Heart left ventricle (tissue), 16 donors: ENCODE measurements around the gene FAM83C. TPM values are rescaled to one million over a fixed set of nuclear protein-coding genes. Genes with fewer than 3 reads are reported as not detected.

Experiments
- ATAC-seq, 4 donors: fragments of 200-7000 bp; cut with Tn5 transposase; one replicate each; pipeline ENCODE4 v1.9.1; 2020 to 2022; ENCODE audit warnings: moderate library complexity in 4 of 4, mild to moderate bottlenecking in 3 of 4, moderate number of reproducible peaks in 1 of 4
- DNase-seq, 5 donors: peaks; one replicate each; pipeline ENCODE4 v3.0.0-alpha.2; 2020
- H3K27ac ChIP-seq, 12 donors: fragments of 200-600 bp; sonication (generic) in 4 of 12; one replicate each; pipeline versions ENCODE4 v1.5.0 to v1.8.0; 2016 to 2022; ENCODE audit warnings: mild to moderate bottlenecking in 2 of 12
- H3K27me3 ChIP-seq, 9 donors: fragments of 200-600 bp; sonication (generic) in 2 of 9; one replicate each; pipeline versions ENCODE4 v1.5.1 to v1.8.0; 2016 to 2022; ENCODE audit warnings: mild to moderate bottlenecking in 3 of 9
- H3K36me3 ChIP-seq, 9 donors: fragments of 200-600 bp; sonication (generic) in 2 of 9; one replicate each; pipeline versions ENCODE4 v1.5.0 to v1.8.0; 2018 to 2022; ENCODE audit warnings: mild to moderate bottlenecking in 2 of 9
- H3K4me1 ChIP-seq, 12 donors: fragments of 200-600 bp; sonication (generic) in 4 of 12; one replicate each; pipeline versions ENCODE4 v1.5.0 to v1.8.0; 2016 to 2022; ENCODE audit warnings: mild to moderate bottlenecking in 3 of 12
- H3K4me3 ChIP-seq, 12 donors: fragments of 200-600 bp; sonication (generic) in 4 of 12; one replicate each; pipeline versions ENCODE4 v1.5.0 to v1.8.0; 2017 to 2022; ENCODE audit warnings: mild to moderate bottlenecking in 9 of 12, moderate library complexity in 4 of 12
- H3K9me3 ChIP-seq, 12 donors: fragments of 200-600 bp; sonication (generic) in 4 of 12; one replicate each; pipeline versions ENCODE4 v1.5.0 to v1.8.0; 2016 to 2022; ENCODE audit warnings: mild to moderate bottlenecking in 1 of 12
- CTCF ChIP-seq, 12 donors: fragments of 200-600 bp; sonication (generic) in 4 of 12; IDR thresholded peaks; one replicate each; pipeline versions ENCODE4 v1.5.0 to v1.8.0; 2018 to 2022; ENCODE audit warnings: antibody characterized with exemption in 12 of 12, mild to moderate bottlenecking in 5 of 12
- POLR2A ChIP-seq, 2 donors: fragments of 450-650 bp; IDR thresholded peaks; one replicate each; pipeline ENCODE4 v1.6.1; 2017; ENCODE audit warnings: antibody characterized with exemption in 2 of 2, mild to moderate bottlenecking in 2 of 2, moderate library complexity in 2 of 2
- WGBS, 4 donors: extraction: QIAGEN DNeasy Blood & Tissue Kit in 2 of 4; methylation state at CpG; one replicate each; pipeline versions ENCODE4 v1.1.5 to v1.1.7; 2013 to 2018; 5-methylcytosine and 5-hydroxymethylcytosine counted together
- intact Hi-C, 10 donors: fragments of 100-400 bp; cut with DNase I; formaldehyde crosslinking; loops; one replicate each; pipeline versions ENCODE4 v1.11.1 to v1.14.2; 2022
- polyA plus RNA-seq, 2 donors: library from polyadenylated mRNA; stranded (reverse); fragments of 200-250 nt; gene quantifications; one replicate each; pipeline ENCODE4 v1.2.3, GENCODE V29; 2013
- total RNA-seq, 9 donors: library from RNA; depleted of rRNA in 2 of 9; stranded (reverse); fragments of >200 nt in 2 of 9; fragmentation: NEBNext Ultra II Directional in 3 of 9; extraction: Animal tissue kit (Norgen Biotek cat#: 25700) in 3 of 9; gene quantifications; one replicate each; pipeline versions ENCODE4 v1.1.0 to v1.2.4, GENCODE V29; 2016 to 2023
- donor health status: ischemic (EF 13 %, LVEDD 7.1; RV severe dilation, severe dysfunction).
- donor health status: healthy with polysubstance abuse.
- donor health status: DM: no; HTN: yes; CAD: no.
- donor health status: DM: no; HTN: no; CAD: no.
- donor health status: ischemic (EF 25% LVEDD 6.9; RV normal size, moderate dysfunction).
- donor health status: ischemic (EF 25% LVEDD 5.7; RV mildly dilated, moderate dysfunction).
- donor health status: healthy.
- donor health status: DM: yes; HTN: yes; CAD: no.
- donor health status: ischemic (EF 35%, LVEDD 5.7; RV mildly dilated, moderate dysfunction).
- donor health status: nonischemic (EF 11% LVEDD 7.7; RV severe dilation, severe dysfunction).
- donor health status: DM: yes; HTN: yes; CAD: no.
- donor health status: PGD.
- donor health status: ischemic (EF 29% LVEDD 5.4; RV normal size, mild dysfunction).
- donor health status: nonischemic (EF 23%, LVEDD 6.1; RV moderate dilation, normal function).

FAM83C gene
- total and polyA plus RNA-seq, 11 donors = not detected

- TF ChIP-seq POLR2A (IDR thresholded peaks at IDR 0.05) (no peak), CTCF (IDR thresholded peaks at IDR 0.05) (no peak)
- no peak overlapping the region for H3K4me3 ChIP-seq
- H3K27me3 ChIP-seq = no peaks in the 10 kb centered on the region
- peaks cover 0 to 78% (median 26%) of the 10 kb centered on the region in 9 donors for H3K36me3 ChIP-seq
- no peaks in the 10 kb centered on the region for H3K9me3 ChIP-seq
- peaks cover 0 to 30% (median 9%) of the 10 kb centered on the region in 12 donors for H3K4me1 ChIP-seq
- 74 to 82% (median 76%) methylated on average over 7 of the region's 7 CpGs for WGBS, 4 donors
- intact Hi-C loops = loop anchor here in 4 of 10 donors (10.0 kb wide), 3 partner anchors 127 to 437 kb away; partner anchors contain the start of genes ACSS2 (in 2 of the 4), GGT7 (in 2 of the 4) and EDEM2 (in 1 of the 4)
- ATAC-seq = no peak
- H3K27ac ChIP-seq = no peak overlapping the region
- DNase-seq = no peak
Measured at GRCh38 chr20:35271904-35272303, 20.3 kb downstream of the FAM83C start.

GRCh38 chr20:35271073-35271882 is 20.9 kb downstream of the FAM83C start:
- DNase-seq (no peak), ATAC-seq (no peak)
- no peaks in the 10 kb centered on the region for H3K27me3 ChIP-seq
- intact Hi-C loops = loop anchor here in 4 of 10 donors (10.0 kb wide), 3 partner anchors 126 to 436 kb away; partner anchors contain the start of genes ACSS2 (in 2 of the 4), GGT7 (in 2 of the 4) and EDEM2 (in 1 of the 4)
- peaks cover 0 to 23% (median 2%) of the 10 kb centered on the region in 12 donors for H3K4me1 ChIP-seq
- no peaks in the 10 kb centered on the region for H3K9me3 ChIP-seq
- no peak overlapping the region for H3K27ac ChIP-seq
- TF ChIP-seq CTCF (IDR thresholded peaks at IDR 0.05) (no peak), POLR2A (IDR thresholded peaks at IDR 0.05) (no peak)
- 90 to 93% (median 92%) methylated on average over 14 to 20 of the region's 20 CpGs for WGBS, 4 donors
- peaks cover 0 to 78% (median 28%) of the 10 kb centered on the region in 9 donors for H3K36me3 ChIP-seq
- H3K4me3 ChIP-seq = no peak overlapping the region

GRCh38 chr20:35270021-35270902 is 22.0 kb downstream of the FAM83C start:
- WGBS, 4 donors = 88 to 91% (median 88%) methylated on average over 18 to 19 of the region's 19 CpGs
- TF ChIP-seq CTCF (IDR thresholded peaks at IDR 0.05) = no peak
- no peak for TF ChIP-seq POLR2A (IDR thresholded peaks at IDR 0.05)
- ATAC-seq (no peak), DNase-seq (no peak)
- intact Hi-C loops = loop anchor here in 4 of 10 donors (10.0 kb wide), 3 partner anchors 125 to 435 kb away; partner anchors contain the start of genes ACSS2 (in 2 of the 4), GGT7 (in 2 of the 4) and EDEM2 (in 1 of the 4)
- Histone ChIP-seq H3K36me3 (peaks cover 0 to 72% (median 29%) of the 10 kb centered on the region in 9 donors), H3K27me3 (no peaks in the 10 kb centered on the region), H3K4me3 (no peak overlapping the region), H3K27ac (no peak overlapping the region), H3K9me3 (no peaks in the 10 kb centered on the region), H3K4me1 (peaks cover 0 to 15% (median 0%) of the 10 kb centered on the region in 12 donors)
